ENCODE data around the gene ZNF503. TPM values are rescaled to one million over a fixed set of nuclear protein-coding genes. Genes with fewer than 3 reads are reported as not detected.

ZNF503 gene
- total and polyA plus RNA-seq, 3 experiments from 2014 or later = 0.07 to 0.13 TPM; not detected in 1

DNA sequence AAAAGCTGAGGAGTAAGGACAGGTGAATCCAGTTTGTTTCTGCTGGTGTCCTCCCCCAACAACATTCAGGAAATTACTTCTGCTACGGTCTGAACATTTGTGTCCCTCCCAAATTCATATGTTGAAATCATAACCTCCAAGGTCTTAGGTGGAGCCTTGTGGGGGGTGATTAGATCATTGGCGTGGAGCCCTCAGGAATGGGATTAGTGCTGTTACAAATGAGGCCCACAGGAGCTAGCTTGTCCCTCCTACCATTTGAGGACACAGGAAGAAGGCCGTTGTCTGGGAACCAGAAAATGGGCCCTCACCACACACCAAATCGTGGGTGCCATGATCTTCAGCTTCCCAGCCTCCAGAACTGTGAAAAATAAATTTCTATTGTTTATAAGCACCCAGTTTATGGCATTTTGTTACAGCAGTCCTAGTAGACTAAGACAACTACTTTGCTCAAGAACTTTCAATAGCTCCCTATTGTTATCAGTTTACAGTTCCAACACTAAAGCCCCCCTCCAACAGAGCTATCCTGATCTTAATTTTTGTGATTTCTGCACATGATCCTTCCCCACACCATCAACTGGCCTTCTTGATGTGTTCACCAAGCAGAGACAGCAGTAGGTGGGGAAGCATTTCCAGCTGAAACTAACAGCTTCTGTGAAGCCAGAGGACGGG is 27.7 kb upstream of the ZNF503 start:
- Mint-ChIP-seq H3K9me3 (no peaks in the 10 kb centered on the region), H3K27ac (no peak overlapping the region), H3K4me1 (peaks cover 2 to 6% (median 4%) of the 10 kb centered on the region in 3 donors), H3K27me3 (peaks cover 34 to 48% of the 10 kb centered on the region in 2 donors), H3K4me3 (peak overlapping the region in 1 of 7 donors; percentile 16), H3K36me3 (no peaks in the 10 kb centered on the region)
- Histone ChIP-seq H3K9me3 (ENCODE audit: low read length) (no peaks in the 10 kb centered on the region), H3K36me3 (ENCODE audit: insufficient read depth, low read length) (no peaks in the 10 kb centered on the region), H3K27me3 (ENCODE audit: insufficient read depth, low read length, poor library complexity, severe bottlenecking) (peaks cover 7% of the 10 kb centered on the region), H3K27ac (ENCODE audit: low read depth, low read length) (no peak overlapping the region), H3K4me3 (ENCODE audit: low read length) (no peak overlapping the region), H3K4me1 (ENCODE audit: insufficient read depth, low read length) (no peaks in the 10 kb centered on the region)
- POLR2A ChIA-PET = no interaction called here
- CTCF ChIA-PET = no interaction called here
- no peak for DNase-seq

DNA sequence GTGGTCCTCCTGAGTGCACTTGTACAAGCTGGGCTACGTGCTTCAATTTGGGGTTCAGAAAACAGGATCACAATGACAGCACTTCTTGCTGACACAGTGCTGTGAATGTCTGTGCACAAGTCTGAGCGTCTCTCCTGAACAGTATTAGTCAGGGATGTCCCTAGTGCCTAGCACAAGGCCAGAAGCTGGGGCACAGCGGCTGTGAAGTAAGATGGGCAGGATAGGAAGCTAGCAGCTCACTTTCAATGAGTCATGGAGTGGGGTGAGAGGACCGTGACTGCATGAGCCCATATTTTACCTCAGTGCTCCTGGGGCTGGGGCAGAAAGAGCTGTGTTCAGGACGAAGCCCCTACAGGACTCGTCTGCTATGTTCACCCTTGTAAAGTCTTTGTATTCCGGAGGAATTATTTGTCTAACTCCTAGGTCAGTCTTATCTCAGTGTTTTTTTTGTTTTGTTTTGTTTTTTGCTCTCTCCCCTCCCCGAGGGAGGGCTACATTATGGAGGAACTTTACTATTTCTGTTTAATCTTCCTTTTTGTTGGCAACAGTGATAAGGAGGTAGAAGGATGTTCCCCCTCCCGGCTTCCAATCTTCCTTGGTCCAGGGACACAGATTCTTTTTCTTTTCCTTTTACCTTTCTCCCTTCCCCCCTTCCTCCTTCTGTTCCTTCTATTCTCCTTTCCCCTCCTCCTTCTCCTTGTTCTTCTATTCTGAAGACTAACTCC is 27.0 kb upstream of the ZNF503 start:
- Histone ChIP-seq H3K27me3 (ENCODE audit: insufficient read depth, low read length, poor library complexity, severe bottlenecking) (peaks cover 7% of the 10 kb centered on the region), H3K36me3 (ENCODE audit: insufficient read depth, low read length) (no peaks in the 10 kb centered on the region), H3K9me3 (ENCODE audit: low read length) (no peaks in the 10 kb centered on the region), H3K27ac (ENCODE audit: low read depth, low read length) (no peak overlapping the region), H3K4me3 (ENCODE audit: low read length) (no peak overlapping the region), H3K4me1 (ENCODE audit: insufficient read depth, low read length) (no peaks in the 10 kb centered on the region)
- Mint-ChIP-seq H3K4me1 (peaks cover 2 to 6% (median 4%) of the 10 kb centered on the region in 3 donors), H3K27me3 (peaks cover 28 to 42% of the 10 kb centered on the region in 2 donors), H3K27ac (no peak overlapping the region), H3K9me3 (no peaks in the 10 kb centered on the region), H3K4me3 (no peak overlapping the region), H3K36me3 (no peaks in the 10 kb centered on the region)
- ChIA-PET CTCF (no interaction called here), POLR2A (no interaction called here)
- no peak for DNase-seq

DNA sequence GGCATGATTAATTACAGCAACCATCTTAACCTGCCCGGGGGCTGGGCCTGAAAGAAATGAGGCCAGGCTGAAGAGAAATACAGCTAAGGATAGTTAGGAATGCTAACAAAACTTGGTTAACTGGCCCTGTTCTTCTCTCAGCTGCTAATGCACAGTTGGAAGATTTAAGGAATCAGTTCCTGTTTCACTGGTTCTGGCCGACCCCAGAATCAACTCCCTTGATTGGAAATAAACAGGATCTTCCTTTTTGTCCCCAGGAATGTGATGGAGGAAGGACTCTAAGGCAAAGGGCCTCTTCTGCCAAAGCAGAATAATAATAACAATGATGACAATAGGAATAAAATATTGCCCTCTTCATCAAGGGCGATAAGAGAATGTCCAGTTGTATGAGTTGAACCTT is 26.4 kb upstream of the ZNF503 start:
- ChIA-PET CTCF (no interaction called here), POLR2A (no interaction called here)
- H3K27ac Mint-ChIP-seq = no peak overlapping the region
- peaks cover 26 to 37% of the 10 kb centered on the region in 2 donors for H3K27me3 Mint-ChIP-seq
- H3K36me3 Mint-ChIP-seq = no peaks in the 10 kb centered on the region
- DNase-seq = no peak
- H3K9me3 Mint-ChIP-seq = no peaks in the 10 kb centered on the region
- H3K9me3 ChIP-seq (ENCODE audit: low read length) = no peaks in the 10 kb centered on the region
- H3K4me1 ChIP-seq (ENCODE audit: insufficient read depth, low read length) = no peaks in the 10 kb centered on the region
- no peak overlapping the region for H3K4me3 Mint-ChIP-seq
- H3K27ac ChIP-seq (ENCODE audit: low read depth, low read length) = no peak overlapping the region
- peaks cover 2% of the 10 kb centered on the region for H3K27me3 ChIP-seq (ENCODE audit: insufficient read depth, low read length, poor library complexity, severe bottlenecking)
- peaks cover 2 to 6% (median 4%) of the 10 kb centered on the region in 3 donors for H3K4me1 Mint-ChIP-seq
- no peak overlapping the region for H3K4me3 ChIP-seq (ENCODE audit: low read length)
- no peaks in the 10 kb centered on the region for H3K36me3 ChIP-seq (ENCODE audit: insufficient read depth, low read length)

DNA sequence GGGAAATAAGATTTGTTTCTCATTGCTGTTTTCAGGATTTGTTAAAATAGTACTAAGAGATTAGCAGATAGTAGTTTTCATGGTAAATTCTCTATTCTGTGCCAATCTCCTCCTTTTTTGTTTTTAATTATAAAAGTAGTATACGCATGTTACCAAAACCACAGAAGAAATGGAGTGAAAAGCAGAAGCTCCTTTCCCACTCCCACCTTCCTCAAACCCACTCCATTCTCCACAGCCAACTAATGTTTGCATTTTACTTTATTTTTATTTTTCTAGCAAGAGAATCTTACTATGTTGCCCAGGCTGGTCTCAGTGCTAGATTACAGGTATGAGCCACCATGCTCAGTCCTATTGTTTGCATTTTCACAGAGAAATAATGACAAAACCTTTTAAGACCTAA is 25.3 kb upstream of the ZNF503 start:
- ChIA-PET CTCF (no interaction called here), POLR2A (no interaction called here)
- H3K4me1 Mint-ChIP-seq = peaks cover under 1 to 4% (median 2%) of the 10 kb centered on the region in 3 donors
- no peak for DNase-seq
- Histone ChIP-seq H3K4me3 (ENCODE audit: low read length) (no peak overlapping the region), H3K4me1 (ENCODE audit: insufficient read depth, low read length) (no peaks in the 10 kb centered on the region), H3K9me3 (ENCODE audit: low read length) (no peaks in the 10 kb centered on the region), H3K27ac (ENCODE audit: low read depth, low read length) (no peak overlapping the region), H3K36me3 (ENCODE audit: insufficient read depth, low read length) (no peaks in the 10 kb centered on the region), H3K27me3 (ENCODE audit: insufficient read depth, low read length, poor library complexity, severe bottlenecking) (no peaks in the 10 kb centered on the region)
- H3K4me3 Mint-ChIP-seq = no peak overlapping the region
- peak overlapping the region in 1 of 8 donors; percentile 41 for H3K27ac Mint-ChIP-seq
- H3K27me3 Mint-ChIP-seq = peaks cover 17 to 28% of the 10 kb centered on the region in 2 donors
- no peaks in the 10 kb centered on the region for H3K9me3 Mint-ChIP-seq
- no peaks in the 10 kb centered on the region for H3K36me3 Mint-ChIP-seq

DNA sequence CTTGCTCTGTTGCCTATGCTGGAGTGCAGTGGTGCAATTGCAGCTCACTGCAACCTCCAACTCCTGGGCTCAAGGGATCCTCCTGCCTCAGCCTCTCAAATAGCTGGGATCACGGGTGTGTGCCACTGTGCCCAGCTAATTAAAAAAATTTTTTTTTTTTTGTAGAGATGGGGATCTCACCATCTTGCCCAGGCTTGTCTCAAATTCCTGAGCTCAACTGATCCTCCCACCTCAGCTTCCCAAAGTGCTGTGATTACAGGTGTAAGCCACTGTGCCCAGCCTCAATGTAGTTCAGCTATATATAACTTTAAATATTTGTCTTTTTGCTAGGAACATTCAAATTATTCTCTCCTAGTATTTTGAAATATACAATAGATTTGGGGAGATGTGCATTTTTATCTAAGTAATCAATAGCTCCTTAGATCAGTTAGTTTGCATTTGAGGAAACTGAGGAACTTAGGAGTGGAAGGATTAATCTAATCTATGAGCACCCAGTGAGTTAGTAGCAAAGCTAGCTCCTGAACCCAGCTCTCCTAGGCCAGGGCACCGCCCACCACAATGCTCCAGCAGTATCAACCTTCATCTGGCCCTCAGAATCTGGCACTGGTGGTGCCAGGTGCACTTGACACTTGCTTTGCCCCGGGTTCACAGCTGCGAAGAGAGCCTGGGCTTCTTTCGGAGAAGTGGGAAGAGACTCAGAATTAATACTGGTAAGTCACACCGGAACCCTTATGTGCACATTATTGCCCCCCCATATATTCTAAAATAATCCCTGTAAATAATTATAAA is 23.9 kb upstream of the ZNF503 start:
- H3K4me1 ChIP-seq (ENCODE audit: insufficient read depth, low read length) = no peaks in the 10 kb centered on the region
- H3K9me3 ChIP-seq (ENCODE audit: low read length) = no peaks in the 10 kb centered on the region
- Mint-ChIP-seq H3K4me3 (no peak overlapping the region), H3K27me3 (peaks cover 17 to 29% of the 10 kb centered on the region in 2 donors), H3K4me1 (peaks cover 0 to 1% (median 0%) of the 10 kb centered on the region in 3 donors), H3K27ac (no peak overlapping the region), H3K9me3 (peaks cover 0 to 3% (median 0%) of the 10 kb centered on the region in 5 donors), H3K36me3 (no peaks in the 10 kb centered on the region)
- no peaks in the 10 kb centered on the region for H3K36me3 ChIP-seq (ENCODE audit: insufficient read depth, low read length)
- H3K27ac ChIP-seq (ENCODE audit: low read depth, low read length) = no peak overlapping the region
- CTCF ChIA-PET = no interaction called here
- H3K4me3 ChIP-seq (ENCODE audit: low read length) = no peak overlapping the region
- DNase-seq = no peak
- no peaks in the 10 kb centered on the region for H3K27me3 ChIP-seq (ENCODE audit: insufficient read depth, low read length, poor library complexity, severe bottlenecking)
- POLR2A ChIA-PET = no interaction called here

DNA sequence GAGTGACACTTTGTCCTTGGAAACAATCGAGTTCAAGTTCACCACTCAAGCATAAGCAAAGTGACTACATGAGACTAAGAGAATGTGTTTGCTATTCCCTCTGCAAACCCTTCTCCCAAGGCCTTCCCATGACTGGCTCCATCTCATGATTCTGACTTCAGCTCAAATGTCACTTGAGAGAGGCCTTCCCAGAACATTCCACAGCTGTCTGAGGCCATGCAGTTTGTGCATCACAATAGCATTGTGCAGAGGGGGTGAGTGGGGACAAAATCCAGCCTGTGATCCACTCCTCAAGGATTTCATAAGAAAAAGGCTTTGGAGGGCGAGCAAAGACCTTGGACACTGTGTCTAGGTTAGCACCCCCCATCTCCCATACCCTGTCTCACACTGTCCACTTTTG is 23.0 kb upstream of the ZNF503 start:
- CTCF ChIA-PET = interaction anchor here (1.0 to 1.7 kb wide), 2 partner anchors 8 to 11 kb away, joined by 4 to 5 read pairs; no protein-coding TSS in a partner anchor
- no peaks in the 10 kb centered on the region for H3K36me3 ChIP-seq (ENCODE audit: insufficient read depth, low read length)
- H3K4me3 Mint-ChIP-seq = no peak overlapping the region
- H3K27me3 ChIP-seq (ENCODE audit: insufficient read depth, low read length, poor library complexity, severe bottlenecking) = no peaks in the 10 kb centered on the region
- no peaks in the 10 kb centered on the region for H3K4me1 ChIP-seq (ENCODE audit: insufficient read depth, low read length)
- H3K27ac Mint-ChIP-seq = no peak overlapping the region
- H3K27ac ChIP-seq (ENCODE audit: low read depth, low read length) = no peak overlapping the region
- no peak overlapping the region for H3K4me3 ChIP-seq (ENCODE audit: low read length)
- H3K27me3 Mint-ChIP-seq = peaks cover 12 to 24% of the 10 kb centered on the region in 2 donors
- H3K36me3 Mint-ChIP-seq = no peaks in the 10 kb centered on the region
- no peak for DNase-seq
- no peaks in the 10 kb centered on the region for H3K9me3 ChIP-seq (ENCODE audit: low read length)
- H3K9me3 Mint-ChIP-seq = peaks cover 0 to 3% (median 0%) of the 10 kb centered on the region in 5 donors
- POLR2A ChIA-PET = no interaction called here
- H3K4me1 Mint-ChIP-seq = no peaks in the 10 kb centered on the region

DNA sequence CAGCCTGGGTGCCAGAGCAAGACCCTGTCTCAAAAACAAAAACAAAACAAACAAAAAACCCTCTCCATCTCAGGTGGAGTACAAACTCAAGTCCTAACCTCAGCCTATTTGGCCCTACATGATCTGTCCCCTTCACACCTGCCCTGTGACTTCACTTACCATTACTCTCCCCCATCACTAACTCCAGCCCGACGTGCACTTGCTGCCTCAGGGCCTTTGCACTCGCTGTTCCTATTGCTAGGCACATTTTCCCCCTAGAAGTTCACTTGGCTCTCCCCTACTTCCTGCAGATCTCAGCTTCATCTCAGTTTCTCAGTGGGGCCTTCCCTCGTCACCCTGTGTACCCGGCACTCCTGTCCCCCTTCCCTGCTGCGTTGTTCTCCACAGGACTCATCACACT is 21.3 kb upstream of the ZNF503 start:
- CTCF ChIA-PET = interaction anchor here (1.7 kb wide), 1 partner anchor 9 kb away, joined by 5 read pairs; no protein-coding TSS in a partner anchor
- Histone ChIP-seq H3K4me3 (ENCODE audit: low read length) (no peak overlapping the region), H3K27ac (ENCODE audit: low read depth, low read length) (no peak overlapping the region), H3K27me3 (ENCODE audit: insufficient read depth, low read length, poor library complexity, severe bottlenecking) (no peaks in the 10 kb centered on the region), H3K4me1 (ENCODE audit: insufficient read depth, low read length) (no peaks in the 10 kb centered on the region), H3K36me3 (ENCODE audit: insufficient read depth, low read length) (no peaks in the 10 kb centered on the region), H3K9me3 (ENCODE audit: low read length) (no peaks in the 10 kb centered on the region)
- no peak for DNase-seq
- POLR2A ChIA-PET = no interaction called here
- peaks cover 0 to 3% (median 0%) of the 10 kb centered on the region in 5 donors for H3K9me3 Mint-ChIP-seq
- H3K27me3 Mint-ChIP-seq = peaks cover 7 to 25% of the 10 kb centered on the region in 2 donors
- H3K4me3 Mint-ChIP-seq = no peak overlapping the region
- H3K36me3 Mint-ChIP-seq = no peaks in the 10 kb centered on the region
- H3K27ac Mint-ChIP-seq = peak overlapping the region in 1 of 8 donors; percentile 84
- no peaks in the 10 kb centered on the region for H3K4me1 Mint-ChIP-seq

DNA sequence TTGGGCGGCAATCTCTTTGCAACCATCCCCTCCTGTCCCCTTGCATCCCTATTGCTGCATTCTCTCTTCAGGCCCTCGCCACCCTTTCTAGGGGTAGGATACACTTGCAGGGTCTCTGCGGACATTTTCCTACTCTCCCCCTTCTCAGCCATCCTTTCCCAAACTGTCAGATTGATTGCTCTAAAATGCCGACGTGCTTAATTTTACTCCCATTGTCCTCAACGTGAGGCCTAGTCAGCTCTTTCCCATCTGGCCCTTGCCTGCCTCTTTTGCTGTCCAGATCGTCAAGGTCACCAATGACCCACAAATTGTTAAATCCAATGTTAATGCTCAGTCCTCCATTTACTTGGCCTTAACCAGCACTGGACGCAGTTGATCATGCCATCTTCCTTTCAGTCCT is 17.1 kb upstream of the ZNF503 start:
- no peaks in the 10 kb centered on the region for H3K36me3 ChIP-seq (ENCODE audit: insufficient read depth, low read length)
- no peak overlapping the region for H3K27ac ChIP-seq (ENCODE audit: low read depth, low read length)
- DNase-seq = no peak
- Mint-ChIP-seq H3K4me3 (no peak overlapping the region), H3K4me1 (no peaks in the 10 kb centered on the region), H3K27me3 (peaks cover 15 to 42% of the 10 kb centered on the region in 2 donors), H3K36me3 (no peaks in the 10 kb centered on the region), H3K27ac (no peak overlapping the region), H3K9me3 (peaks cover 0 to 3% (median 0%) of the 10 kb centered on the region in 5 donors)
- H3K4me1 ChIP-seq (ENCODE audit: insufficient read depth, low read length) = no peaks in the 10 kb centered on the region
- H3K9me3 ChIP-seq (ENCODE audit: low read length) = no peaks in the 10 kb centered on the region
- no peaks in the 10 kb centered on the region for H3K27me3 ChIP-seq (ENCODE audit: insufficient read depth, low read length, poor library complexity, severe bottlenecking)
- ChIA-PET POLR2A (no interaction called here), CTCF (no interaction called here)
- no peak overlapping the region for H3K4me3 ChIP-seq (ENCODE audit: low read length)
